ENCODE results near the gene ERCC1.

The ERCC1 gene

DNA sequence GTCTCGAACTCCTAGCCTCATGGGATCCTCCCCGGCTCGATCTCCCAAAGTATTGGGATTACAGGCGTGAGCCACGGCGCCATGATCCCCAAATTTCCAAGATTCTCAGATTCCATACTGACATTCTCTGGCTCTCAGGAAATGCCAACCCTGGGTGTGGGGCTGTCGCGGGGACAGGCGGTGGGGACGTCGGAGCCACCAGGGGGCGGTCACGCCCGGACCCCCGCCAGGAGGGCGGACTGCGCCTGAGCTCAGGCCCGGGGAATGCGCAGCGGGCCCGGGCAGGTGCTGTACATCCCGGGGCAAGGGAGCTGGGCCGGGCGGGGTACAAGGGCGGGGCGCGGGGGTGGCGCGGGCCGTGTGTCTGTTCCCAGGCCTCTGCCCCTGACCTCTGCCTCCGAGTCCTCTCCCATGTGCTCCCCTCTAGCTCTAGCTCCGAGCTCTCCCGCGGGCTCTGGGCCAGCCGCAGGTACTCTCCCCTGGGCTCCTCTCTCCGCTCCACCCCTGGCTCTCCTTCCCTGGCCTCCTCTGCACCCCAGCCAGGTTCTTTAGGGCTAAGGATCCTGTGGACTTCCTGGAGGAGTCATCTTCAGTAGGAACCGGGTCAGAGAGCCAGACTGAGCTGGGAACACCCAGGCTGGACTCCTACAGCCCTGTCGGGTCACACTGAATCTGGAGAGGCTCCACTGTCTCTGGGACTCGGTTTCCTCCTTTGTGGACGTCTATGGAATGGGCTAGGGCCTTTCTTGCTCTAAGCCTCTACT is 21.2 kb downstream of the ERCC1 start:
- no peak overlapping the region for H3K27ac ChIP-seq
- H3K4me3 ChIP-seq (ENCODE audit: low read depth in 1 of 2, low read length in 1 of 2), result no peak overlapping the region
- peaks cover 93% of the 10 kb centered on the region for H3K27me3 ChIP-seq
- TF ChIP-seq CTCF (IDR thresholded peaks at IDR 0.05), result no peak
- no peaks in the 10 kb centered on the region for H3K36me3 ChIP-seq
- no peaks in the 10 kb centered on the region for H3K9me3 ChIP-seq
- H3K4me1 ChIP-seq (ENCODE audit: control insufficient read depth in 1 of 2, insufficient read depth in 1 of 2, low read depth in 1 of 2, low read length in 1 of 2), result peaks cover 29 to 34% of the 10 kb centered on the region in 2 experiments

DNA sequence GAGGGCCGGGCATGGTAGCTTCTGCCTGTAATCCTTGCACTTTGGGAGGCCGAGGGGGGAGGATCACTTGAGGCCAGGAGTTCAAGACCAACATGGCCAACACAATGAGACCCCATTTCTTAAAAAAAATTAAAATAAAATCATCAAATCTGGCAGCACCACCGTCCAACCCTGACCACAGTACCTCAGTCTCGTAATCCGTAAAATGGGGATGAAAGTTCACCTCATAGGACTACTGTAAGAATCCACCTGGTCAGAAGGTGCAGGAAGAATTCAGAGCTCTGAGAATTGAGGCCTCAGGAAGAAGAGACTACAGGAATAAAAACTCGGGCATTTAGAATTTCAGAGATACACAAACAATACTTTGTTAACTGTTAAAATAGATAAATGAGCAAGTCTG is 21.9 kb downstream of the ERCC1 start:
- H3K4me3 ChIP-seq (ENCODE audit: low read depth in 1 of 2, low read length in 1 of 2), result no peak overlapping the region
- H3K27me3 ChIP-seq, result peaks cover 95% of the 10 kb centered on the region
- H3K36me3 ChIP-seq, result no peaks in the 10 kb centered on the region
- H3K27ac ChIP-seq, result no peak overlapping the region
- H3K9me3 ChIP-seq, result no peaks in the 10 kb centered on the region
- TF ChIP-seq CTCF (IDR thresholded peaks at IDR 0.05), result no peak
- H3K4me1 ChIP-seq (ENCODE audit: control insufficient read depth in 1 of 2, insufficient read depth in 1 of 2, low read depth in 1 of 2, low read length in 1 of 2), result peaks cover 27 to 31% of the 10 kb centered on the region in 2 experiments

DNA sequence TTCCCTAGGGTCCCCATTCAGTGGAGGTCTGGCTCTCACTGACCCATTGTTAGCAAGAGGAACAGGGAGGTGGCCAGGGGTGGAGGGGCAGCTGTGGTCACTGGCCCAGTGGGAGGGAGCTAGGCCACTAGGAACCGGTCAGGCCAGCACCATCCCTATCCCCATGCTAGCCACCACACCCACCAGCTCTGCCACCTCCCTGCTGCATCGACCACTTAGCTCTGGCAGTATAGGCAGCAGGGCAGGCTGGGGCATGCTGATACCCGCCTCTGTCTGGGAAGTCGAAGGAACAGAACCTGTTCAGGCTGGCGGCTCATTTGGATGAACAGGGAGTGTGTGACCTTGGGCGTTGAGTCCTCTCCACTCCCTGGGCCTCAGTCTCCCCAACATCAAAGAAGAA is 23.5 kb downstream of the ERCC1 start:
- Histone ChIP-seq H3K27me3 (peaks cover 97% of the 10 kb centered on the region), H3K9me3 (no peaks in the 10 kb centered on the region), H3K36me3 (no peaks in the 10 kb centered on the region), H3K27ac (no peak overlapping the region), H3K4me3 (ENCODE audit: low read depth in 1 of 2, low read length in 1 of 2) (no peak overlapping the region), H3K4me1 (ENCODE audit: control insufficient read depth in 1 of 2, insufficient read depth in 1 of 2, low read depth in 1 of 2, low read length in 1 of 2) (peaks cover 11 to 15% of the 10 kb centered on the region in 2 experiments)
- no peak for TF ChIP-seq CTCF (IDR thresholded peaks at IDR 0.05)

DNA sequence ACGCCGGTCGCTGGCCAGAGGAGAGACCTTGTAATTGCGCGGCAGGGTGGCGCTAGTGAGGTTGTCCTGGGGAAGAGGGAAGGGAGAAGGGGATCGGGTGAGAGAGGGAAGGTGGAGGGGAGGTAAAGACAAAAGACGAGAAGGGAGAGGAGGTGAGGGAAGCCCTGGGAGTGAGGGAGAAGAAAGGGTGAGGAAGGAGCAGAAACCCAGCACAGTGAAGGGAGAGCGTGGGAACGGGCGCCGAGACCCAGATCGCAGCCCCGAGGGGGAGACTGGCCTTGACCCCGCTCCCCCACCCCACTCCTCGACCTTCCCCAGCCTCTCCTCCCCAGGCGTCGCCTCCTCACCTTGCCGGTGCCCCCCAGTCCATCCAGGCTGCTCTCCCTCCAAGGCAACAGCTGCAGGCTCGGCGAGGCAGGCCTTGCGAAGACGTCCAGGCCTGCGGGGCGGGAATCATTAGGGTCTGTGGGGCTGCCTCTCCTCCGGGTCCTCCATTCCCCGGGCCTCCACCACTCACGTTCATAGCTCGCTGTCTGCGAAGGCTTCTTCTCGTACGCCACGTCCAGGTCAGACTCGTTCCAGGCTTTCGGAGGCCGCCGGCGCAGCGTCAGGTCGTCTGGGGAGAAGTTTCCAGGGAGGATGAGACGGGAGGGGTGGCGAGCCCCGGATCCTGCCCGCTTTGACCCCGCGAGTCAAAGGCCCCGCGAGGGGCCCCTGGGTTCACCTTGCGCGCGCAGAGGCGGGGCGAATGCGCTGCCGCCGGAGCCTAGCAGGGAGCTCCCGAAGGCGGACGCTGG is 27.7 kb downstream of the ERCC1 start:
- Histone ChIP-seq H3K9me3 (no peaks in the 10 kb centered on the region), H3K4me1 (ENCODE audit: control insufficient read depth in 1 of 2, insufficient read depth in 1 of 2, low read depth in 1 of 2, low read length in 1 of 2) (peaks cover 0 to 6% of the 10 kb centered on the region in 2 experiments), H3K4me3 (ENCODE audit: low read depth in 1 of 2, low read length in 1 of 2) (no peak overlapping the region), H3K36me3 (no peaks in the 10 kb centered on the region), H3K27ac (no peak overlapping the region), H3K27me3 (peaks cover 81% of the 10 kb centered on the region)
- TF ChIP-seq CTCF (IDR thresholded peaks at IDR 0.05), result no peak

DNA sequence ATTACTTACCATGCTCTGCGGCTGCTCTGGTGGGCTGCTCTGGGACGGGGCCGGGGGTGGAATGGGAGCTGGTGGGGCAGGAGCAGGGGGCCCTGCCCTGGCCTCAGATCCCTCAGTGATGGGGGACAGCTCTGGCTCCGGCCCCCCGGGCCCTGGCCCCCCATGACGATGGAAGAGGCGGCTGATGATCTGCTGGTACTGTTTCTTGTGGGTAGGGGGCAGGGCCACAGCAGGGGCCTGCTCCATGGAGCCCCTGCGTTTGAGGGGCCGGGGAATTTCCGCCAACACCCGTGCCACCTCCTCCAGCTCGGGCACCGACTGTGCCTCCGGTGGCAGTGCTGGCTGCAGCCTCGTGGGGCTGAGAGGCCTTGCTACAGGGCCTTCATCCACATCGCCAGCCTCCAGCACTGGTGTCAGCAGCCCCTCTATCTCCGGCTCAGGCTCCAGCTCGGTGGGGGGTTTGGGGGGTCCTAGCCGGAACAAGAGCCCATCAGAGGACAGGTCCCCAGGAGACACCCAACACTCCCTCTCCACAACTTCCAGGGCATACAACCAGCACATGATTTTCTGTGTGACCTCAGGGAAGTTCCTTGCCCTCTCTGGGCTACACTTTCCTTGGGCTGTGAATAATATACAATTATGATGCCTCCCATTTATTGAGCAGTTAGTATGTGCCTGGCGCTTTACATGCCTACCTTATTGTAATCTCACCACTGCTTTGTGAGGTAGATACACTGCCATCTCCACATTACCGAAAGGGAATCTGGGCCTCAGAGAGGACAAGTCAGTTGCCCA is 31.6 kb downstream of the ERCC1 start:
- Histone ChIP-seq H3K4me1 (ENCODE audit: control insufficient read depth in 1 of 2, insufficient read depth in 1 of 2, low read depth in 1 of 2, low read length in 1 of 2) (no peaks in the 10 kb centered on the region), H3K27ac (no peak overlapping the region), H3K36me3 (no peaks in the 10 kb centered on the region), H3K9me3 (no peaks in the 10 kb centered on the region), H3K27me3 (peaks cover 73% of the 10 kb centered on the region), H3K4me3 (ENCODE audit: low read depth in 1 of 2, low read length in 1 of 2) (no peak overlapping the region)
- no peak for TF ChIP-seq CTCF (IDR thresholded peaks at IDR 0.05)

Data from neutrophil (primary cell).